HG02970 (cell line): Measurements from ENCODE around the gene PALLD.
"Not testable (repeated sequence)": the region's sequence is repeated elsewhere in the genome, so short reads cannot be mapped to it uniquely, and the experiment has no call there.

Source experiments
- ATAC-seq: cut with Tn5 transposase; IDR thresholded peaks from one replicate; pipeline ENCODE4 v1.9.1; 2021; ENCODE audit warnings: mild to moderate bottlenecking, moderate library complexity, moderate number of reproducible peaks; ENCODE audit not compliant: unreplicated experiment, low FRiP score

PALLD gene

GRCh38 chr4:168496834-168497233, at the start of gene PALLD:
Gene PALLD (plus strand): TSS chr4:168497052.
- no peak for ATAC-seq

- ATAC-seq, result not testable (repeated sequence)
Observed at GRCh38 chr4:168449063-168449462, 47.8 kb upstream of the PALLD start.

- ATAC-seq, result no peak
Observed at GRCh38 chr4:168449719-168450452, 47.0 kb upstream of the PALLD start.

- peak; percentile 10 for ATAC-seq
Observed at GRCh38 chr4:168451331-168451730, 45.5 kb upstream of the PALLD start.

GRCh38 chr4:168451744-168452390, 45.0 kb upstream of the PALLD start:
- peak; percentile 67 for ATAC-seq

- ATAC-seq, result no peak
Observed at GRCh38 chr4:168453146-168453545, 43.7 kb upstream of the PALLD start.

- ATAC-seq, result not testable (repeated sequence)
Observed at GRCh38 chr4:168458256-168458655, 38.6 kb upstream of the PALLD start.

- no peak for ATAC-seq
Observed at GRCh38 chr4:168461821-168462220, 35.0 kb upstream of the PALLD start.

GRCh38 chr4:168472920-168473319, 23.9 kb upstream of the PALLD start:
- no peak for ATAC-seq

- no peak for ATAC-seq
Observed at GRCh38 chr4:168474660-168475320, 22.1 kb upstream of the PALLD start.

GRCh38 chr4:168475745-168476144, 21.1 kb upstream of the PALLD start:
- ATAC-seq, result no peak

- ATAC-seq, result no peak
Observed at GRCh38 chr4:168478868-168479267, 18.0 kb upstream of the PALLD start.

- ATAC-seq, result peak; percentile 41
Observed at GRCh38 chr4:168480931-168481611, 15.8 kb upstream of the PALLD start.

GRCh38 chr4:168483811-168484210, 13.0 kb upstream of the PALLD start:
- no peak for ATAC-seq

GRCh38 chr4:168484626-168485025, 12.2 kb upstream of the PALLD start:
- no peak for ATAC-seq

- ATAC-seq, result no peak
Observed at GRCh38 chr4:168485156-168485910, 11.5 kb upstream of the PALLD start.

GRCh38 chr4:168486912-168487281, 10.0 kb upstream of the PALLD start:
- no peak for ATAC-seq

GRCh38 chr4:168487282-168488035, 9.4 kb upstream of the PALLD start:
- no peak for ATAC-seq

- ATAC-seq, result no peak
Observed at GRCh38 chr4:168488869-168489274, 8.0 kb upstream of the PALLD start.

GRCh38 chr4:168489616-168490015, 7.2 kb upstream of the PALLD start:
- ATAC-seq, result no peak
